Measurements from ENCODE around the gene ATP8B2.
"Not testable (repeated sequence)": the region's sequence is repeated elsewhere in the genome, so short reads cannot be mapped to it uniquely, and the experiment has no call there.

DNA sequence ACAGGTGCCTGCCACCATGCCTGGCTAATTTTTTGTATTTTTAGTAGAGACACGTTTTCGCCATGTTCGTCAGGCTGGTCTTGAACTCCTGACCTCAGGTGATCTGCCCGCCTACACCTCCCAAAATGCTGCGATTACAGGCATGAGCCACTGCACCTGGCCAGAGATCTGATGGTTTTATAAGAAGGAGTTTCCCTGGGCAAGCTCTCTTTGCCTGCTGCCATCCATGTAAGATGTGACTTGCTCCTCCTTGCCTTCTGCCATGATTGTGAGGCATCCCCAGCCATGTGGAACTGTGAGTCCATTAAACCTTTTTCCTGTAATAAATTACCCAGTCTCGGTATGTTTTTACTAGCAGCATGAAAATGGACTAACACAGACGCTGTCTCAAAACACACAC is 16.2 kb upstream of the ATP8B2 start:
- TF ChIP-seq CTCF (IDR thresholded peaks at IDR 0.05; ENCODE audit: low read depth, low read length); EZH2phosphoT487 (IDR thresholded peaks at IDR 0.05; ENCODE audit: low read depth): not testable (repeated sequence)

All from OCI-LY3 (cell line).